Activated T-helper 1 cell treated with anti-CD3 and anti-CD28 coated beads, Interleukin-2, amount 50 U/mL, for 16 hours (primary cell): ENCODE data around the gene CPPED1.

ENCODE experiments used
- DNase-seq, 2 donors: peaks; one replicate each; pipeline ENCODE4 v3.0.0-alpha.2; 2020; ENCODE audit warnings: low read depth in 1 of 2, low spot score in 1 of 2

CPPED1 gene

DNA sequence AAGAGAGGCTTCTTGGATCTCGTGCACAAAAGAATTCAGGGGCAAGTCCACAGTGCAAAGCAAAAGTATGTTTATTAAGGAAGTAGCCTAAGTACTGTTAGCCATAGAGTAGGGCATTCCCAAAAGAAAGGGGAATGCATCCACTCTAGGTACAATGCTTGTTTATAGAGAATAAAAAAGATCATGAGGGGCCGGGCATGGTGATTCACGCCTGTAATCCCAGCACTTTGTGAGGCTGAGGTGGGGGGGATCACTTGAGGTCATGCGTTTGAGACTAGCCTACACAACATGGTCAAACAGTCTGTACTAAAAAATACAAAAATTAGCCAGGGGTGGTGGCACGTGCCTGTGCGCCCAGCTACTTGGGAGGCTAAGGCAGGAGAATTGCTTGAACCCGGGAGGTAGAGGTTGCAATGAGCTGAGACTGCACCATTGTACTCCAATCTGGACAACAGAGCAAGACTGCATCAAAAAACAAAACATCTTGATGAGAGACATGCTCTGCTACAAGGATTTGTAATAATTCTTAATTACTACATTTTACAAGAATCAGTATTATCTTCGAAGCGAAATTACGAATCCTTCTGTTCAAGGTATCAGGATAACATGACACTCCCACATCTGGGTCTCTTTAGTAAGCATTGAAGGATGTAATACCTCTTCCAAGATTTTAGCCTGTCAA, 191.6 kb downstream of the CPPED1 start:
- no peak for DNase-seq

- no peak for DNase-seq
Measured at GRCh38 chr16:12611006-12611477, 192.6 kb downstream of the CPPED1 start.

DNA sequence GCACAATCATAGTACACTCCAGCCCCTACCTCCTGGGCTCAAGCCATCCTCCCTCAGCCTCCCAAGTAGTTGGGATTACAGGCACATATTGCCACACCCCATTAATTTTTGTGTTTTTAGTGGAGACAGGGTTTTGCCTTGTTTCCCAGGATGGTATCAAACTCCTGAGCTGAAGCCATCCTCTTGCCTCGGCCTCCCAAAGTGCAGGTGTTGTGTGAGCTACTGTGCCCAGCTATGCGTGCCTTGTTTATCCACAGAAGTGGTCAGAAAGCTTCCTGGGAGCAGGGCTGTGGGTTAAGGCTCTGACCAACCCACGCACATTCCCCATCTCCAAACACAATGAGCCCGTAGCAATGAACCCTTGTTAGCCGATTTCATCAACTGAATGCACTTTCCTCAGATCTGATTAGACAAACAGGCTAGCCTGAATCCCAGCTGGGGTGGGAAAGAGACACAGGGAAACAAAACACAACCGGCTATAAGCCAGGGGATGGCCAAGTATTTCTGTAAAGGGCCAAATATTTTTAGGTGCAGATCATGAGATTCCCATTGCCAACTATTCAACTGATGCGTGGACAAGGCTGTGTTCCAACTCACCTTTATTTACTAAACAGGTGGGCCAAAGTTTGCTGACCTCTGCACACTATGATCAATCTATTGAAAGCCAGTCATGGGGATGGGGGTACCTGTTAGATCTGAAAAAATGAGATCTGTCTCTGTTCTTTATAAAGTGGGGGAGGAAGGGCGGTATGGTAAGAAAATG, 193.6 kb downstream of the CPPED1 start:
- DNase-seq = no peak
